Adrenal gland (tissue), 12 donors: ENCODE measurements around the gene IPO9. TPM values are rescaled to one million over a fixed set of nuclear protein-coding genes. Genes with fewer than 3 reads are reported as not detected.
"Not testable (repeated sequence)": the region's sequence is repeated elsewhere in the genome, so short reads cannot be mapped to it uniquely, and the experiment has no call there.

Source experiments
- DNase-seq, 7 donors: peaks; one replicate each; pipeline ENCODE4 v3.0.0-alpha.2; 2019 to 2020
- H3K27ac ChIP-seq, 5 donors: fragments of 200-600 bp; sonication (generic) in 4 of 5; 1 replicate in 3 of 5; 2 replicates in 2 of 5; pipeline versions ENCODE4 v1.5.1 to v1.8.0; 2016 to 2020; ENCODE audit warnings: mild to moderate bottlenecking in 1 of 5
- H3K27me3 ChIP-seq: fragments of 200-600 bp; 2 replicates; pipeline ENCODE4 v1.8.0; 2021
- H3K36me3 ChIP-seq, 2 donors: fragments of 200-600 bp; replicated peaks in 1 of 2; 1 replicate in 1 of 2; 2 replicates in 1 of 2; pipeline versions ENCODE4 v1.5.1 to v1.8.0; 2018 to 2022
- H3K4me1 ChIP-seq, 2 donors: fragments of 200-600 bp; replicated peaks in 1 of 2; 1 replicate in 1 of 2; 2 replicates in 1 of 2; pipeline versions ENCODE4 v1.5.1 to v1.8.0; 2018 to 2021
- H3K4me3 ChIP-seq, 4 donors: fragments of 200-600 bp; sonication (generic) in 3 of 4; one replicate each; pipeline ENCODE4 v1.5.1; 2016 to 2018
- H3K9me3 ChIP-seq, 3 donors: fragments of 200-600 bp; sonication (generic) in 1 of 3; replicated peaks in 1 of 3; 1 replicate in 2 of 3; 2 replicates in 1 of 3; pipeline versions ENCODE4 v1.5.1 to v1.8.0; 2016 to 2021
- POLR2A ChIP-seq, 2 donors: fragments of 450-650 bp; IDR thresholded peaks; one replicate each; pipeline ENCODE4 v1.6.1; 2017; ENCODE audit warnings: antibody characterized with exemption in 2 of 2, mild to moderate bottlenecking in 2 of 2, moderate library complexity in 1 of 2
- WGBS, 4 donors: extraction: QIAGEN DNeasy Blood & Tissue Kit in 2 of 4; methylation state at CpG; one replicate each; pipeline versions ENCODE4 v1.1.5 to v1.1.7; 2013 to 2017; 5-methylcytosine and 5-hydroxymethylcytosine counted together
- intact Hi-C, 2 donors: fragments of 100-400 bp; cut with DNase I; formaldehyde crosslinking; loops; one replicate each; pipeline versions ENCODE4 v1.14.1 to v1.15.0; 2022 to 2023
- polyA plus RNA-seq, 3 donors: library from polyadenylated mRNA; stranded (reverse); fragments of 200-250 nt in 2 of 3; fragments of 350-450 nt in 1 of 3; fragmentation: Illumina TruSeq in 1 of 3; extraction: RNeasy Lipid Tissue Mini Kit (QIAGEN cat#74804) in 1 of 3; gene quantifications; one replicate each; pipeline ENCODE4 v1.2.3, GENCODE V29; 2013 to 2014
- total RNA-seq, 9 donors: library from RNA; depleted of rRNA in 4 of 9; stranded (reverse); fragments of >200 nt in 4 of 9; fragments of 120-200 nt in 1 of 9; fragmentation: NEBNext Ultra II Directional in 1 of 9; extraction: Animal tissue kit (Norgen Biotek cat#: 25700) in 1 of 9; gene quantifications; one replicate each; pipeline versions ENCODE4 v1.1.0 to v1.2.4, GENCODE V29; 2013 to 2023
- TF ChIP-seq, protein P1 (sequence below), 6 experiments: fragments of 450-650 bp in 4 of 6; fragments of 200-600 bp in 2 of 6; sonication (generic) in 1 of 6; IDR thresholded peaks; 1 replicate in 5 of 6; 2 replicates in 1 of 6; pipeline versions ENCODE4 v1.5.1 to v1.8.0; 2016 to 2021; ENCODE audit warnings: antibody characterized with exemption in 6 of 6, mild to moderate bottlenecking in 2 of 6, moderate library complexity in 1 of 6
- donor health status: healthy with polysubstance abuse.
- donor health status: Bipolar disorder and iron deficiency.
- donor health status: DM: yes; HTN: yes; CAD: no.
- donor health status: DM: no; HTN: no; CAD: no.
- donor health status: DM: no; HTN: no; CAD: no.
- donor health status: DM: yes; HTN: yes; CAD: no.

Gene IPO9
- total and polyA plus RNA-seq, 12 donors = 13.6 to 45.2 (median 28.5) TPM

DNA sequence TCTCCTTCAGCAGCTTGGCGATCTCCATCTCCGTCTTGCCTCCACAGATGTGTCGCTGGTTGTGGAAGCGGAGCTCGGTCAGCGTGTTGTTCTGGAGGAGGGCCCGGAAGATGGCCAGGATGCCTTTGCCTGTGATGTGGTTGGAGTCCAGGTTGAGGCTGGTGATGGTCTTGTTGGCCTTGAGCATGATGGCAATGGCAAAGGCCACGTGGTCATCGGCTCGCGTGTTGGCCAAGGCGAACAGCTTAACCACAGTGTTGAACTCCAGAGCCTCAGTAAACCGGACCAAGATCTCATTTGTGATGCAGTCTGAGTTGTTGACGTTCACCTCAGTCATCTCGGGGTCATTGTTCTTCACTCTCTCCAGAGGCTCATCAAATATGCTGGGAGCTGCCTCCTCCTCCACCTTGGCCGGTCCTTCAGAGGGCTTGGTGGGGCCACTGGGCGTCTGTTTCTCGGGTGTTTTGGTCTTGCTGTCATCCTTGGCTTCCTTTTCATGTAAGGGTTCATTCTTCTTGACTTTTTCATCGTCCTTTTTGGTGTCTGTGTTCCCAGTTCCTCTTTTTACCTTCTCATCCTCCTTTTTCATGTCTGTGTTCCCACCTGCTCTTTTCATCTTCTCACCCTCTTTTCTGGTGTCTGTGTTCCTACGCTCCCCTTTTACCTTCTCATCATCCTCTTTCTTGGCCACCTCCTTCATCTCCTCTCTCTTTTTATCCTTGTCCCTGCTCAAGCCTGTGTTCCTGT is 70.9 kb downstream of the IPO9 start:
- H3K4me3 ChIP-seq = no peak overlapping the region
- DNase-seq = no peak
- no peaks in the 10 kb centered on the region for H3K9me3 ChIP-seq
- H3K36me3 ChIP-seq = peaks cover 0 to 20% of the 10 kb centered on the region in 2 donors
- TF ChIP-seq, protein P1, sequence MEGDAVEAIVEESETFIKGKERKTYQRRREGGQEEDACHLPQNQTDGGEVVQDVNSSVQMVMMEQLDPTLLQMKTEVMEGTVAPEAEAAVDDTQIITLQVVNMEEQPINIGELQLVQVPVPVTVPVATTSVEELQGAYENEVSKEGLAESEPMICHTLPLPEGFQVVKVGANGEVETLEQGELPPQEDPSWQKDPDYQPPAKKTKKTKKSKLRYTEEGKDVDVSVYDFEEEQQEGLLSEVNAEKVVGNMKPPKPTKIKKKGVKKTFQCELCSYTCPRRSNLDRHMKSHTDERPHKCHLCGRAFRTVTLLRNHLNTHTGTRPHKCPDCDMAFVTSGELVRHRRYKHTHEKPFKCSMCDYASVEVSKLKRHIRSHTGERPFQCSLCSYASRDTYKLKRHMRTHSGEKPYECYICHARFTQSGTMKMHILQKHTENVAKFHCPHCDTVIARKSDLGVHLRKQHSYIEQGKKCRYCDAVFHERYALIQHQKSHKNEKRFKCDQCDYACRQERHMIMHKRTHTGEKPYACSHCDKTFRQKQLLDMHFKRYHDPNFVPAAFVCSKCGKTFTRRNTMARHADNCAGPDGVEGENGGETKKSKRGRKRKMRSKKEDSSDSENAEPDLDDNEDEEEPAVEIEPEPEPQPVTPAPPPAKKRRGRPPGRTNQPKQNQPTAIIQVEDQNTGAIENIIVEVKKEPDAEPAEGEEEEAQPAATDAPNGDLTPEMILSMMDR (IDR thresholded peaks at IDR 0.05) = no peak
- no peak for TF ChIP-seq POLR2A (IDR thresholded peaks at IDR 0.05)
- peak overlapping the region in 3 of 5 donors; percentile 30 to 57 (median 50) for H3K27ac ChIP-seq
- H3K27me3 ChIP-seq = no peaks in the 10 kb centered on the region
- intact Hi-C loops = loop anchor here (10.0 kb wide), 1 partner anchor 225 kb away; the partner anchor contains the start of gene GPR37L1 (in 2 of the 2)
- WGBS, 4 donors = 88 to 93% (median 91%) methylated on average over 13 to 20 of the region's 20 CpGs
- peaks cover 2 to 37% of the 10 kb centered on the region in 2 donors for H3K4me1 ChIP-seq

DNA sequence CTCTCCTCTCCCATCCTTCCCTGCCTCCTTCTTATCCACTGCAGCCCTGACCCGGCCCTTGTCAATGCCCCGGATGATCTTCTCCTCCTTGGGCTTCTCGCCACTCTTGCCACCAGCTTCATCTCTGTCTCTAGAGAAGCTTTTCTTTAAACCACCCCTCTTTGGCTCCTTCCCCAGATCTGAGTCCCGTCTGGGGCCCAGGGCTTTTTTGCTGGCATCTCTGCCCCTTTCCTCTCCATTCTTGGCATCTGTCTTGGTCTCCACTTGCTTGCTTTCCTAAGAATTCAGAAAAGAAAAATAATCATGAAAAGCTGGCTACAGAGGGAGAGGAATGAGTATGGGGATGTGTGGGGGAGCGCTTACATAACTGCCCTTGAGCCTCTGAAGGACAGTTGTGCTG is 71.5 kb downstream of the IPO9 start:
- Histone ChIP-seq H3K9me3 (no peaks in the 10 kb centered on the region), H3K36me3 (peaks cover 0 to 20% of the 10 kb centered on the region in 2 donors), H3K4me1 (peaks cover 8 to 43% of the 10 kb centered on the region in 2 donors), H3K4me3 (no peak overlapping the region), H3K27ac (peak overlapping the region in 3 of 5 donors; percentile 30 to 57 (median 50)), H3K27me3 (no peaks in the 10 kb centered on the region)
- intact Hi-C loops = no loop called here
- 43 to 51% (median 45%) methylated on average over 5 of the region's 5 CpGs for WGBS, 4 donors
- no peak for TF ChIP-seq POLR2A (IDR thresholded peaks at IDR 0.05)
- TF ChIP-seq, protein P1 (IDR thresholded peaks at IDR 0.05) = no peak
- DNase-seq = no peak

DNA sequence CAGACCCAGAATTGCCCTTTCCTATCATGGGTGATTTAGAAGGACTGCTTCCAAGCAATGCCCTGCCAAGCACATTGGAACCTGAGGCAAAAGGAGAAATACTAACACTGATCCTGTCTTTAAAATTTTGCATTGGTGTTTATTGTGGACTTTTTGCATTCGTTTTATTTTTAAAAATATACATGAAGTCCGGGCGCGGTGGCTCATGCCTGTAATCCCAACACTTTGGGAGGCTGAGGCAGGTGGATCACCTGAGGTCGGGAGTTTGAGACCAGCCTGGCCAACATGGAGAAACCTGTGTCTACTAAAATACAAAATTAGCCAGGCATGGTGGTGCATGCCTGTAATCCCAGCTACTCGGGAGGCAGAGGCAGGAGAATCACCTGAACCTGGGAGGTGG is 72.1 kb downstream of the IPO9 start:
- DNase-seq, intact Hi-C loops, H3K4me3 ChIP-seq, H3K27me3 ChIP-seq, H3K9me3 ChIP-seq: not testable (repeated sequence)
- Histone ChIP-seq H3K36me3 (peaks cover 0 to 20% of the 10 kb centered on the region in 2 donors), H3K4me1 (peaks cover 14 to 48% of the 10 kb centered on the region in 2 donors), H3K27ac (peak overlapping the region in 3 of 5 donors; percentile 11 to 57 (median 50))
- WGBS, 4 donors = 76 to 86% (median 84%) methylated on average over 6 of the region's 6 CpGs

DNA sequence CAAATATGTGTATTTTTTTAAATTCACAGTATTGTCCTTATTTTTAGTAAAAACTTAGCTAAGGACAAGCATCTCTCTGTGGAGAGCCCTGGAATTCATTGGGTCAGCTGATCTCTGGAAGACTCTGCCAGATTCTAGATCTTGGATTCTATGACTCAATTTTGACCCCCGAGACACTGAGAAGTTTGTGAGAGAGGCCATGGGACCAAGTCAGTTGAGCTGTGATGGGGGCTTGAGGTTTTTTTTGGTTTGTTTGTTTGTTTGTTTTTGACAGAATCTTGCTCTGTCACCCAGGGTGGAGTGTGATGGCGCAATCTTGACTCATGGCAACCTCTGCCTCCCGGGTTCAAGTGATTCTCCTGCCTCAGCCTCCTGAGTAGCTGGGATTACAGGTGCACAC is 73.2 kb downstream of the IPO9 start:
- intact Hi-C loops = no loop called here
- WGBS, 4 donors = 53 to 74% (median 66%) methylated on average over 3 of the region's 3 CpGs

More for the DNA sequence above, 73.2 kb downstream of the IPO9 start:
- no peaks in the 10 kb centered on the region for H3K9me3 ChIP-seq
- no peaks in the 10 kb centered on the region for H3K27me3 ChIP-seq
- H3K27ac ChIP-seq = peak overlapping the region in 2 of 5 donors; percentile 78 to 89
- no peak for DNase-seq
- H3K36me3 ChIP-seq = peaks cover 0 to 20% of the 10 kb centered on the region in 2 donors
- H3K4me1 ChIP-seq = peaks cover 16 to 54% of the 10 kb centered on the region in 2 donors
- TF ChIP-seq POLR2A (IDR thresholded peaks at IDR 0.05) = no peak
- TF ChIP-seq, protein P1 (IDR thresholded peaks at IDR 0.05) = no peak
- H3K4me3 ChIP-seq = no peak overlapping the region
